OCI-LY7 (cell line): Measurements from ENCODE around the gene EOLA1.

Experiments used
- CTCF ChIP-seq: fragments of 200-600 bp; sonication (generic); conservative IDR thresholded peaks from 2 replicates; pipeline ENCODE4 v1.5.1; 2014; ENCODE audit warnings: mild to moderate bottlenecking, antibody characterized with exemption, low read length, moderate library complexity, mixed read lengths
- EZH2phosphoT487 ChIP-seq: fragments of 200-600 bp; sonication (generic); IDR thresholded peaks from 2 replicates; pipeline ENCODE4 v1.6.1; 2018; ENCODE audit warnings: low read depth, borderline replicate concordance, mild to moderate bottlenecking, mixed run types, antibody characterized with exemption, low read length, moderate library complexity, mixed read lengths

- TF ChIP-seq CTCF (no peak), EZH2phosphoT487 (no peak)
These were observed 31.9 kb downstream of the EOLA1 start for GRCh38 chrX:149572743-149573142.
